Inflammatory macrophage treated with lipopolysaccharide for 1 hour (primary cell): ENCODE data around the gene DIPK1C.

Experiments used
- DNase-seq, 2 donors: peaks; one replicate each; pipeline ENCODE4 v3.0.0-alpha.2; 2020 to 2022

Gene DIPK1C

GRCh38 chr18:74480149-74480651, 23.1 kb upstream of the DIPK1C start:
- DNase-seq: no peak

GRCh38 chr18:74479486-74480148, 22.5 kb upstream of the DIPK1C start:
- peak; percentile 54 for DNase-seq

- peak; percentile 52 to 86 for DNase-seq
Observed at GRCh38 chr18:74478880-74479279, 21.8 kb upstream of the DIPK1C start.

GRCh38 chr18:74478316-74478715, 21.2 kb upstream of the DIPK1C start:
- no peak for DNase-seq

GRCh38 chr18:74477771-74478170, 20.7 kb upstream of the DIPK1C start:
- DNase-seq: peak in 1 of 2 donors; percentile 26

GRCh38 chr18:74476140-74476539, 19.0 kb upstream of the DIPK1C start:
- no peak for DNase-seq

GRCh38 chr18:74473976-74474640, 17.0 kb upstream of the DIPK1C start:
- DNase-seq: no peak

- DNase-seq: no peak
Observed at GRCh38 chr18:74472312-74472711, 15.2 kb upstream of the DIPK1C start.

GRCh38 chr18:74468547-74469061, 11.5 kb upstream of the DIPK1C start:
- DNase-seq: no peak

GRCh38 chr18:74465775-74466174, 8.7 kb upstream of the DIPK1C start:
- DNase-seq: no peak

- no peak for DNase-seq
Observed at GRCh38 chr18:74463983-74464382, 6.9 kb upstream of the DIPK1C start.

- DNase-seq: no peak
Observed at GRCh38 chr18:74463254-74463653, 6.1 kb upstream of the DIPK1C start.

- no peak for DNase-seq
Observed at GRCh38 chr18:74460825-74461224, 3.7 kb upstream of the DIPK1C start.

GRCh38 chr18:74459889-74460288, 2.8 kb upstream of the DIPK1C start:
- no peak for DNase-seq

- no peak for DNase-seq
Observed at GRCh38 chr18:74457725-74458421, 765 bp upstream of the DIPK1C start.

- DNase-seq: no peak
Observed at GRCh38 chr18:74456349-74457042, 612 bp downstream of the DIPK1C start.

GRCh38 chr18:74456017-74456348, 1.1 kb downstream of the DIPK1C start:
- DNase-seq: peak; percentile 23 to 73

- no peak for DNase-seq
Observed at GRCh38 chr18:74455386-74455785, 1.7 kb downstream of the DIPK1C start.

GRCh38 chr18:74454279-74454751, 2.8 kb downstream of the DIPK1C start:
- no peak for DNase-seq

GRCh38 chr18:74453642-74454198, 3.4 kb downstream of the DIPK1C start:
- DNase-seq: no peak

- DNase-seq: no peak
Observed at GRCh38 chr18:74453016-74453566, 4.0 kb downstream of the DIPK1C start.

GRCh38 chr18:74451148-74451547, 6.0 kb downstream of the DIPK1C start:
- DNase-seq: no peak
